Cardiac septum (tissue), 1 donor: ENCODE data around the gene FLT1. TPM values are rescaled to one million over a fixed set of nuclear protein-coding genes. Genes with fewer than 3 reads are reported as not detected.

Source experiments
- DNase-seq: peaks from one replicate; pipeline ENCODE4 v3.0.0-alpha.2; 2020; ENCODE audit warnings: low spot score
- intact Hi-C: fragments of 100-400 bp; cut with DNase I; formaldehyde crosslinking; loops from one replicate; pipeline ENCODE4 v1.14.0; 2022
- long read RNA-seq: library from polyadenylated mRNA; unstranded; transcript quantifications from one replicate; pipeline ENCODE4 v2.0.0, GENCODE V29; 2021
- total RNA-seq: library from RNA; stranded (reverse); fragmentation: NEBNext Ultra II Directional; extraction: Animal tissue kit (Norgen Biotek cat#: 25700); gene quantifications from one replicate; pipeline ENCODE4 v1.2.1, GENCODE V29; 2021
- donor health status: DM: no; HTN: no; CAD: no.

The FLT1 gene, protein sequence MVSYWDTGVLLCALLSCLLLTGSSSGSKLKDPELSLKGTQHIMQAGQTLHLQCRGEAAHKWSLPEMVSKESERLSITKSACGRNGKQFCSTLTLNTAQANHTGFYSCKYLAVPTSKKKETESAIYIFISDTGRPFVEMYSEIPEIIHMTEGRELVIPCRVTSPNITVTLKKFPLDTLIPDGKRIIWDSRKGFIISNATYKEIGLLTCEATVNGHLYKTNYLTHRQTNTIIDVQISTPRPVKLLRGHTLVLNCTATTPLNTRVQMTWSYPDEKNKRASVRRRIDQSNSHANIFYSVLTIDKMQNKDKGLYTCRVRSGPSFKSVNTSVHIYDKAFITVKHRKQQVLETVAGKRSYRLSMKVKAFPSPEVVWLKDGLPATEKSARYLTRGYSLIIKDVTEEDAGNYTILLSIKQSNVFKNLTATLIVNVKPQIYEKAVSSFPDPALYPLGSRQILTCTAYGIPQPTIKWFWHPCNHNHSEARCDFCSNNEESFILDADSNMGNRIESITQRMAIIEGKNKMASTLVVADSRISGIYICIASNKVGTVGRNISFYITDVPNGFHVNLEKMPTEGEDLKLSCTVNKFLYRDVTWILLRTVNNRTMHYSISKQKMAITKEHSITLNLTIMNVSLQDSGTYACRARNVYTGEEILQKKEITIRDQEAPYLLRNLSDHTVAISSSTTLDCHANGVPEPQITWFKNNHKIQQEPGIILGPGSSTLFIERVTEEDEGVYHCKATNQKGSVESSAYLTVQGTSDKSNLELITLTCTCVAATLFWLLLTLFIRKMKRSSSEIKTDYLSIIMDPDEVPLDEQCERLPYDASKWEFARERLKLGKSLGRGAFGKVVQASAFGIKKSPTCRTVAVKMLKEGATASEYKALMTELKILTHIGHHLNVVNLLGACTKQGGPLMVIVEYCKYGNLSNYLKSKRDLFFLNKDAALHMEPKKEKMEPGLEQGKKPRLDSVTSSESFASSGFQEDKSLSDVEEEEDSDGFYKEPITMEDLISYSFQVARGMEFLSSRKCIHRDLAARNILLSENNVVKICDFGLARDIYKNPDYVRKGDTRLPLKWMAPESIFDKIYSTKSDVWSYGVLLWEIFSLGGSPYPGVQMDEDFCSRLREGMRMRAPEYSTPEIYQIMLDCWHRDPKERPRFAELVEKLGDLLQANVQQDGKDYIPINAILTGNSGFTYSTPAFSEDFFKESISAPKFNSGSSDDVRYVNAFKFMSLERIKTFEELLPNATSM (N-terminal part only)
- total RNA-seq = 53.4 TPM
- long read RNA-seq, full-length matches to known transcripts = 3 of 35 reads
- long read RNA-seq, partial matches to known transcripts = 16 of 35 reads
- long read RNA-seq, other reads (novel, unspliced or antisense) = 16 of 35 reads

DNA sequence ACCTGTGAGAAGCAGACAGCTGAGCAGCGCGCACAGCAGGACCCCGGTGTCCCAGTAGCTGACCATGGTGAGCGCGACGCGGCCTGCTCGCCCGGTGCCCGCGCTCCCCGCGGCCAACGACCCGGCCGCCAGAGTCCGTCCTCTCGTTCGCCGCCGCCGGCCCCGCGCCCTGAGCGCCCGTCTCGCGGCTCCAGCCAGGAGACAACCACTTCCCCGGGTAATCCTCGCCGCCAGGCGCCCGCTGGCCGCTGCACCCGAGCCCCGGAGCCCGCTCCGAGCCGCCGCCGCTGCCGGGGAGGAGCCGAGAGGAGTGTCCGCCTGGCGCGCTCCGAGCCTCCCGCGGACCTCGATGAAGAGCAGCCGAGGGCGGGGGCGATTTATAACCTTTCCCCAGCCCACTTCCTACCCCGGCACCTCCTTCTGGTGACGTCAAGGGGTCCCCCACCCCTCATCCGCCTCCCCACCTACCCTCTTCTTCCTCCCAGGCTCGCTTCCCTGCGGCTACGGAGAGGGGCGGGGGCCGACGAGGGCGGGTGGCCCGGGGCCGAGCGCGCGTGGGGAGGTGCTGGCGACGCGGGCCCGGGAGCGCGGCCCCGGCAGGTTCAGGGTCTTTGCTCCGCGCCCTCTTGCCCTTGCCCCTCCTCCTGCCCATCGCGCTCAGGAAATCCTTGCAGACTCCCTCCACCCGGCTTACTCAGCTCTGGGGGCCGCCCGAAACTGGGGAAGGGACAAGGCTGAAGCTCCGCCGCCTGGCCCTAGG is at the start of gene FLT1:
TSS of gene FLT1 (minus strand) at position 351 of the 760 bp plus-strand sequence. CDS start at position 66, 285 bp downstream.
- peak; percentile 87 for DNase-seq
- intact Hi-C loops = loop anchor here (1.0 to 5.0 kb wide), 2 partner anchors 36 to 132 kb away; no protein-coding TSS in a partner anchor

DNA sequence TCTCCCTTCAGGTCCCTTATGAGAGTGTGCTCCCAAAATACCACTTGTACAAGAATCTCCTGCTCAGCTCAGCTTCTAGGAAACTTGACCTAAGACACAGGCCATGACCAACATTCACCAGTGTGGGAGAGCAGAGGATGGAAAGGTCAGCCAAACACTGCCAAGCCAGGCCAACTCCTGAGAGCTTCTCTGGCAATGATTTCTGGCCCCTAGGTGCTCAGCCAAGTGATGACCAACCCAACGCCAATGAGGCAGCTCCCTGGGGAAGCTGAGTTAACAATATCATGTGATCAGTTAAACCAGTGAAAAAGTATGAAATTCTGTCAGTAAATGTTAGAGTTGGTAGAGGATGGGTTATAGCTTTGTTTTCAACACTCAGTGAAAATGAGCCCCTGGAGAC is 49.1 kb upstream of the FLT1 start:
- intact Hi-C loops = no loop called here
- no peak for DNase-seq

DNA sequence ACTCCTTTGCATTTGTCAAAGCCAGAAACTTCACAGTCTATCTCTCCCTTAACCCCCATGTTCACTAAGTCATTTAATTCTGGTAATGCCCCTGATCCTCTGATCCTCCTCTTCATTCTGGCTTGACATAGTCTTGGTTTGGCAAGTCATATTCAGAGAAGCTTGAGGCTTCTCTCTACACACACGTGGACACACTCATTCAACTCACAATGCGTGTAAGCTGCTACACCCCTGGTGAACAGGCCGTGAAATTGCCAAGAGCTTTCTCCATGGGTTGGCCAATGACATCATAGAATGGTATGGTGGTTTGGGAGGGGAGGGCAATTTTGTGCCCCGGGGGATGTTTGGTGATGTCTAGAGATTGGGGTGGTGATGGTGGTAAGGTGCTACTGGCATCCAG is 47.9 kb upstream of the FLT1 start:
- DNase-seq = no peak
- intact Hi-C loops = no loop called here

DNA sequence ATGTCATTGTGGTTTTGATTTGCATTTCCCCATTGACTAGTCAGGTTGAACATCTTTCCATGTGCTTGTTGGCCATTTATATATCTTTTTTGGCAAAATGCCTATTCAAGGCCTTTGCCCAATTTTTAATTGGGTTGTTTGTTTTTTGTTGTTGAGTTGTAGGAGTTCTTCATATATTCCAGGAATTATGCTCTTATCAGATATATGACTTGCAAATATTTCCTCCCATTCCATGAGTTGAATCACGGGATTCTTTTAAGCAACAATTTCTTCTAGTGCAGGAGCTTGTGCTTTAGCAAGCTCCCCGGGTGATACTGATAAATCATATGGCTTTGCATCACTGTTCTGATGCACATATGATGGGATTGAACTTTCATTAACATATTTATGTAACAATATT is 47.0 kb upstream of the FLT1 start:
- no peak for DNase-seq
- intact Hi-C loops = no loop called here

DNA sequence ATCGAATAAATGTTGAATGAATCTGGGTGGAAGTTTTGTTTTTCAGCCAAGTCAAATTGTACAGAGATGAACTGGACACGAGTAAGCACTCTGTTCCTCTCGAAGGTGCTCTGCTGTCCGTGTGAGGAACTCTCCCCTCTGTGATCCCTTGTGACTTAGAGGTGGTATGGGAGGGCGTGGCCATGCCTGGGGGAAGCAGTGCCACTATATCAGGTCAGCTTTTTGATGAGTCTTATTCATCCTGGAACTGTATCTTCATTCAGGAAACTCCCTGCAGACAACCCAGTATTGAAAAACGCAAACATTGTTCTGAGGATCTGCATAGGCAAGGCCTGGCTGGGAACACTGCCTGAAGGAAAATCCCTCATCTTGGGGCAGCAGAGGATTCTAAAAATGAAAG is 45.7 kb upstream of the FLT1 start:
- no peak for DNase-seq
- intact Hi-C loops = no loop called here

DNA sequence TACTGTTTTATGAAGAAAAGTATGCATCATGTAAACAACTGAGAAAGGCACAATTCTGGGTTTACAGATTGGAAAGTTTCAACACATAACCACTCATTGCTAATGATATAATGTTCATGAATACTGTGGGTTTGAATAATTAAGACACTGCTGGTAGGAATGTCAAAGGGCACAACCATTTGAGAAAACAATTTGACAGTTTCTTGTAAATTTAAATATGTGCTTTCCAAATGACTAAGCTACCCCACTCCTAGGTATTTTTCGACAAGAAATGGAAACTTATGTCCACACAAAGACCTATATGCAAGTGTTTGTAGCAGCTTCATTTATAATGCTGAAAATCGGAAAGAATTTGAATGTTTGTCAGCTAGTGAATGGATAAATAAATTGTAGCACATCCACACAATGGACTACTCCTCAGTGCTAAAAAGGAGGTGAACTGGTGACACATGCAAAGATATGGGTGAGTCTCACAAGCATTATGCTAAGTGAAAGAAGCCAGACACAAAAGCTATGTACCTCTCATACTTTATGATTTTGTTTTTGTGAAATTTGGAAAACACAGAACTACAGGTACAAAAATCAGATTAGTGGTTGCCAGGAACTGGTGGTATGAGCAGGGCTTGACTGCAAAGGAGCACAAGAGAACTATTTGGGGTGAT is 44.8 kb upstream of the FLT1 start:
- intact Hi-C loops = loop anchor here (10.0 kb wide), 1 partner anchor 75 kb away; no protein-coding TSS in a partner anchor
- no peak for DNase-seq

DNA sequence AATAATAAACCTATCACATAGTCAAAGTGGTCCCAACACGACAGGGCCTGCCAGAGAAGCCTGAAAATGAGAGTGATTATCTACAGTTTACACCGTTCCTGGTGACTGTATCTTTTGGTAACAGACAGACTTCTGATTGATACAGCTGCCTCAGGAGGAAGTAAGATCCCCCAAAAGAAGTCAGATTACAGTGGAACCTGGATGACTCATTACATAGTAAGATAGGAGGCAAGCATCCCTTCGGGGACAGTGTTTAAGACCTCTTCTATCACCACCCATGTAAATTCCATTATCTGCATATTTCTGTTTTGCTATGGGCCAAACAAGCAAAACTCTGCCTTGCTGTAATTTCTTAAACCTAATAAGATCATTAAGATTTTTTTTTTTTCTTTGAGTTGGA is 44.0 kb upstream of the FLT1 start:
- intact Hi-C loops = loop anchor here (10.0 kb wide), 1 partner anchor 74 kb away; no protein-coding TSS in a partner anchor
- no peak for DNase-seq

DNA sequence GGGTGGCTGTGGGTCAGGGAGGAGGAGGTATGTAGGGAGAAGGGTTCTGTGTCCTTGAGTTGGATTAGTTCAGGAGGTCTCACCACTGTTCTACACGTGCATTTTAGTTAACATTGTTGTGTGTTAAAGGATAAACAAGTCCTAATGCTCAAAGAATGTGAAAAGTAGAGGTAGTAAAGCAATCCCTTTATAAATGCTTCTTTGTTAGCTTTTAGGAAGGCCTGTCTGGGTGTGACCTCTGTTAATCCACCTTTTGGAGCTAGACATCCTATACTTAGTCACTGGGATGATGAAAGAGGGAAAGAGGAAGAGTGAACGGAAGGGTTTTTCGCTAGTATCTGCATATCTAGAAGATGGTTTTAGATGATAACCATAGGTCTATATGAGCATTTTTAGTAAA is 42.2 kb upstream of the FLT1 start:
- intact Hi-C loops = loop anchor here (10.0 kb wide), 1 partner anchor 72 kb away; no protein-coding TSS in a partner anchor

DNA sequence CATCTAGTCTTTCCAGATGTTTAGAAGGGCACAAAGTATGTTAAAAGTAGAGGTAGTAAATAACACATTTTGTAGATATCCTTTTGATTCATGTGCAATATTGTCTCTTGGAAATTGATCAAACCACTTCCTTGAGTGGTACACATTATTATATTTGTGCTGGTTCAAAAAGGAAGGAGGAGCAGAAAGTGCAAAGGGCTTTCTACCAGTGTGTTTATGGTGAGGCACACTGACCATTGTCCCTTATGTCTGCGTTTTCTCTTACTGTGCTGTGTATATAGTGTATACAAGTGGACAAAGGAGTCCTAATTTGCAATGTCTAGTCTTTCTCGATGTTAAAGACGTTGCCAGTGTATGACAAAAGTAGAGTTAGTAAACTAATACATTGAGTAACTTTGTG is 41.4 kb upstream of the FLT1 start:
- DNase-seq = no peak
- intact Hi-C loops = loop anchor here (10.0 kb wide), 1 partner anchor 72 kb away; no protein-coding TSS in a partner anchor

More for the DNA sequence above, 42.2 kb upstream of the FLT1 start:
- DNase-seq = no peak

DNA sequence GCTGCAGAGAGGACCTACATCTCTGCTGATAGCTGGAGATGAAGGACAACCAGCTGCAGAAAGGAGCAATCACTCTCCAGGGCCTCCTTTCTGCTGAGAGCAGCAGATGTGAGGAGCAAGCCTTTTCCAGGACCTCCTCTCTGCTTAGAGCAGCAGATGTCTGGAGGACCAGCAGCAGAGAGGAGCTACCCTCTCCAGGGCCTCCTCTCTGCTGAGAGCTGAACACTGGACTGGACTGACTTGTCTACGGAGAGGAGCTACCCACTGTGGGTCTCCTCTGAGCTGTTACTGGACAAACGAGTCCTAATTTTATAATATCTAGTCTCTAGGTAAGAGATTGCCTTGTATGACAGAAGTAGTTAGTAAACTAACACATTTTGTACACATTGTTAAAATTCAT is 40.8 kb upstream of the FLT1 start:
- intact Hi-C loops = loop anchor here (10.0 kb wide), 1 partner anchor 71 kb away; no protein-coding TSS in a partner anchor
- DNase-seq = no peak

DNA sequence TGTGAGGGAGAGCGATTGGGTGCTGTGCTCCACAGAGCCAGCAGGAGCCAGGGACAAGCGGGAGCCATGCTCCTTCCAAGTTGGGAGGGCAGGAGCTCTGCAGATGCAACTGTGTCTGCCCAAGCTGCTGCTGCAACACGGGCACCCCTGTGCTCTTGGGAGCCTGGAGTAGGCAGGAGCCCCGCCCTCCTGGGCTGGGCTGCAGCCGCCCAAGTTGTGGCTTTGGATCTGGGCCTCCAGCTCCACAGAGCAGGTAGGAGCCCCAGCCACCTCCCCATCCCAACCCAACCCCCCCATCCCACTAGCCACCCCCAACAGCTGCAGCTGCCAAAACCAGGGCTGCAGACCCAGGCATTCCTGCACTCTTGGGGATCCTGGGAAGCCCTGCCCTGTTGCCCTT is 39.9 kb upstream of the FLT1 start:
- no peak for DNase-seq
- intact Hi-C loops = loop anchor here (5.0 to 10.0 kb wide), 3 partner anchors 70 to 212 kb away; no protein-coding TSS in a partner anchor

DNA sequence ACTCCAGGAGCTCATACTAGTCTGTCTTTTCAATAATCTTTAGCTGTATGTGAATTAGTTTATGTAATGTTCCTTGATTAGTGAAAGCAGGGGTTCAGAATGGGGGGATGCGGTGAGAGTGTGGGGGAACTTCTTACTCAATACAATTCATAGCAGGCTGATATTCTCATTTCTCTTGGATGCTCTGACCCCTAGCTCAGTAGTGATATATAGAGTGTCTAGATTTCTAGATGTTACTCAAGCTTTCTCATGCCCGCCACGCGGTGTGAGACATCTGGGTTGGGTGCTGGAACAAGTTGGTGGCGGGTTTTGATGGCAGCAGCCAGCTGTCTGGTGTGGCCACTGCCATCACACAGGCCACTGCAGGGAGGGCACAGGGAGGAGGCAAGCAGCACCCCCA is 39.3 kb upstream of the FLT1 start:
- intact Hi-C loops = loop anchor here (5.0 to 10.0 kb wide), 3 partner anchors 69 to 212 kb away; no protein-coding TSS in a partner anchor
- no peak for DNase-seq

DNA sequence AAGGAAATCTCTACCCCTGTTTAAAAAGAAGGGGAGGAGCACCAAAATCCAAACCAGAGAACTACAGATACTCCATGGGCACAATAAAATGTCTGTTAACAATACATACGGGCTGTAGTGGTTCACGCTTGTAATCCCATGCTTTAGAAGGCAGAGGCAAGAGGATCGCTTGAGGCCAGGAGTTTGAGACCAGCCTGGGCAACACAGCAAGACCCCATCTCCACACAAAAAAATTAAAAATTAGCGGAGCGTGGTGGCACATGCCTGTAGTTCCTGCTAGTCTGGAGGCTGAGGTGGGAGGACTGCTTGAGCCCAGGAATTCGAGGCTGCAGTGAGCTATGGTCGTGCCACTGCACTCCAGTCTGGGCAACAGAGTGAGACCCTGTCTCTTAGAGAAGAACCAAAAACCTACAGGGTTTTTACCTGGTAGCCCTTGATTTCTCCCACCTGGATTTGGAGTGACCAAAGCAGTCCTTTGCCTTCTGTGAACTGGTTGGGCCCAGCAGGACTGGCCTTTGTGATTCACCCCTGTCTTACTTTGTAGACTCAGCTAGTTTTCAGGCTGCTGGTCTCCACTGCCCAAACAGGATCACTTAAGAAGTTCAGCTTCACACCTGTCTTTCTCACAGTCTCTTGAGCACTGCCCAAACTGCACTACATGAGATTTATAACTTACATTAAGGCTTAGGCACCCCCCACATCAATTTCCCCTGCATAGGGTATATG is 38.7 kb upstream of the FLT1 start:
- no peak for DNase-seq
- intact Hi-C loops = loop anchor here (5.0 to 10.0 kb wide), 3 partner anchors 69 to 211 kb away; no protein-coding TSS in a partner anchor

DNA sequence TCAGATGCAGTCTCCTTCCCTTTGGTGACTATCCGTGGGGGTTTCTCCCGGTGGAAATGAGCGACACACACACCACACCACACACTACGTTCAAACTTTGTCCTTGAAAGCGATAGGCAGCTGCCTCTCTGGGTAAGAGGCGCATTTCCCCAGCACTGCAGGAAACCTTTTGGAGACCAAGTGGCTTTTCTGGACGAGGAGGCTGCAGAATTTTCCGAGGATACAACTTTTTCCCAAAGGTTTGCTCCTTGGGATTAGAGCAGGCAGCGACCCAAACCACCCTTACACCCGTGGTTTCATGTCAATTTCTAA is 38.2 kb upstream of the FLT1 start:
- intact Hi-C loops = loop anchor here (5.0 to 10.0 kb wide), 3 partner anchors 68 to 211 kb away; no protein-coding TSS in a partner anchor
- DNase-seq = no peak

DNA sequence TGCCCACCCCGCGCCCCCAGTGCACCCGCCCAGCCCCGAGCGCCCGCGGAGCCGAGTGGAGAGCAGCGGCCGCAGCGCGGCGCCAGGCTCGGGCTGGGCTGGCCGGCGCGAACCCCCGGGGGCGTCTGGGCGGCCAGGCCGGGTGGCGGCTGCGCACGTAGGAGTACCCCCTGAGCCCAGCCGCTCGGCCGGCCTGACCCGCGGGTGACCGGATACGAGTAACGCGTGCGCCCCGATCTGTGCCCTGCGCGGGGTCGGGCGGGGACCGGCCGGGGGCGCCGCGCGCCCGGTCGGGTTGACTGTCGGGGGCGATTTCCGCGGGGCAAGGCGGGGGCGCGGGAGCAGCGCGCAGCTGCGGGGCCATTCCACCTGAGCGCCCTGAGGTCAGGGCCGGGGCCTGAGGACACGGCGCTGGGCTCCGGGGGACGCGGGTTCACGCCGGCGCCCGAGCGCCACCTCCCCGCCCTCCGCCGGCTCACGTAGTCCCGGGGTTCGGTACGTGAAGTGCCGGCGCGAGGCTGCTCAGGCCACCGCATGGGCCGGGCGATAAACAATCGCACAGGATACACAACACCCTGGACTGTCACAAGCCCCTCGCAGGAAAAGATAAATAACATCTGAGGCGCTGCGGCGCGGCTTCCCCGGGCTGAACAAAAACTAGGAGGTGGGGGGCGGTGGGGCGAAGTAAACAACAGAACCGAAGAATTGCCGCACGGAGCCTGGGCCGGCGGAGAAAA is 37.6 kb upstream of the FLT1 start:
- DNase-seq = no peak
- intact Hi-C loops = loop anchor here (5.0 to 10.0 kb wide), 3 partner anchors 68 to 210 kb away; no protein-coding TSS in a partner anchor

DNA sequence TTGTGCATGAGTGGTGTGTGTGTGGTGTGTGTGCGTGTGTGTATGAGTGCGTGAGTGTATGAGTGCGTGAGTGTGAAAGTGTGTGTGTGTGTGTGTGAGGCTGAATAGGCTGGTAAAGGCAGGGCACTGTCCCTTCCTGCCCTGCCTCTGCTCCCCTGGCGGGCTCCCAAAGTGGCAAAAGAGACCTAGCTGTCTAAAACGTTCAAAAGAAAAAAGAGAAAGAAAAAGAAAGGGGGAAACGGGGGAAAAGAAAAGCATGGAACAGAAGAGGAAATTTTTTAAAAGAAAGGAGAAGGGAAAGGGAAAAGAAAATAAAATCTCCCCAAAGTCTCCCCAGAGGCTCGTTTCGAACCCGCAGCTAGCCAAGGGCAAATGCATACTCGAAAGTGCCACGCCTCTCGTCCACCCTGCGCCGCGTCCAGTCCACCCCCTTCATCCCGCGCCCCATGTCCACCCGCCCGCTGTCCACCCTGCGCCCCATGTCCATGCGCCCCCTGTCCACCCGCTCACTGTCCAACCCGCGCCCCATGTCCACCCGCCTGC is 37.0 kb upstream of the FLT1 start:
- DNase-seq = no peak
- intact Hi-C loops = loop anchor here (1.0 to 10.0 kb wide), 4 partner anchors 37 to 210 kb away; partner anchors contain the start of gene FLT1
